Activated naive CD4-positive, alpha-beta T cell treated with anti-CD3 and anti-CD28 coated beads, Interleukin-2, amount 50 U/mL, for 24 hours (primary cell): ENCODE data around the gene SKIDA1.
A peak's percentile ranks its signal among the peaks of the same experiment; 100 is the strongest.

Experiments used
- H3K27ac Mint-ChIP-seq: one replicate; pipeline ENCODE4 v1.8.0; 2021; ENCODE audit warnings: mild to moderate bottlenecking, mixed read lengths
- H3K27me3 Mint-ChIP-seq: one replicate; pipeline ENCODE4 v1.8.0; 2021; ENCODE audit warnings: mixed read lengths
- H3K36me3 Mint-ChIP-seq: one replicate; pipeline ENCODE4 v1.8.0; 2021; ENCODE audit warnings: mixed read lengths
- H3K4me1 Mint-ChIP-seq: one replicate; pipeline ENCODE4 v1.8.0; 2021; ENCODE audit warnings: mixed read lengths
- H3K4me3 Mint-ChIP-seq: one replicate; pipeline ENCODE4 v1.8.0; 2021; ENCODE audit warnings: mild to moderate bottlenecking, mixed read lengths
- H3K9me3 Mint-ChIP-seq: one replicate; pipeline ENCODE4 v1.8.0; 2021; ENCODE audit warnings: mixed read lengths

SKIDA1 gene

GRCh38 chr10:21512573-21513404 is 12.7 kb downstream of the SKIDA1 start:
- peak overlapping the region; percentile 35 for H3K27ac Mint-ChIP-seq
- H3K27me3 Mint-ChIP-seq = peaks cover 50% of the 10 kb centered on the region
- H3K36me3 Mint-ChIP-seq = peaks cover 1% of the 10 kb centered on the region
- peaks cover 9% of the 10 kb centered on the region for H3K4me1 Mint-ChIP-seq
- H3K9me3 Mint-ChIP-seq = no peaks in the 10 kb centered on the region
- H3K4me3 Mint-ChIP-seq = no peak overlapping the region

- H3K27ac Mint-ChIP-seq = no peak overlapping the region
- H3K9me3 Mint-ChIP-seq = no peaks in the 10 kb centered on the region
- peaks cover 4% of the 10 kb centered on the region for H3K4me1 Mint-ChIP-seq
- H3K36me3 Mint-ChIP-seq = no peaks in the 10 kb centered on the region
- peaks cover 47% of the 10 kb centered on the region for H3K27me3 Mint-ChIP-seq
- H3K4me3 Mint-ChIP-seq = no peak overlapping the region
Observed at GRCh38 chr10:21511946-21512572, 13.4 kb downstream of the SKIDA1 start.

GRCh38 chr10:21511095-21511570 is 14.3 kb downstream of the SKIDA1 start:
- no peak overlapping the region for H3K27ac Mint-ChIP-seq
- peaks cover 50% of the 10 kb centered on the region for H3K27me3 Mint-ChIP-seq
- peaks cover 4% of the 10 kb centered on the region for H3K4me1 Mint-ChIP-seq
- no peak overlapping the region for H3K4me3 Mint-ChIP-seq
- H3K9me3 Mint-ChIP-seq = no peaks in the 10 kb centered on the region
- H3K36me3 Mint-ChIP-seq = no peaks in the 10 kb centered on the region

GRCh38 chr10:21510241-21511094 is 15.0 kb downstream of the SKIDA1 start:
- Mint-ChIP-seq H3K9me3 (no peaks in the 10 kb centered on the region), H3K27ac (no peak overlapping the region), H3K27me3 (peaks cover 44% of the 10 kb centered on the region), H3K4me3 (no peak overlapping the region), H3K36me3 (no peaks in the 10 kb centered on the region), H3K4me1 (no peaks in the 10 kb centered on the region)

- no peak overlapping the region for H3K27ac Mint-ChIP-seq
- no peak overlapping the region for H3K4me3 Mint-ChIP-seq
- no peaks in the 10 kb centered on the region for H3K9me3 Mint-ChIP-seq
- no peaks in the 10 kb centered on the region for H3K36me3 Mint-ChIP-seq
- peaks cover 36% of the 10 kb centered on the region for H3K27me3 Mint-ChIP-seq
- H3K4me1 Mint-ChIP-seq = no peaks in the 10 kb centered on the region
Observed at GRCh38 chr10:21509341-21510240, 15.9 kb downstream of the SKIDA1 start.

GRCh38 chr10:21508706-21509331 is 16.7 kb downstream of the SKIDA1 start:
- Mint-ChIP-seq H3K9me3 (no peaks in the 10 kb centered on the region), H3K4me3 (no peak overlapping the region), H3K36me3 (no peaks in the 10 kb centered on the region), H3K27ac (no peak overlapping the region), H3K27me3 (peaks cover 32% of the 10 kb centered on the region), H3K4me1 (no peaks in the 10 kb centered on the region)

GRCh38 chr10:21507150-21507549 is 18.3 kb downstream of the SKIDA1 start:
- no peak overlapping the region for H3K4me3 Mint-ChIP-seq
- H3K27me3 Mint-ChIP-seq = peaks cover 25% of the 10 kb centered on the region
- no peaks in the 10 kb centered on the region for H3K36me3 Mint-ChIP-seq
- H3K27ac Mint-ChIP-seq = no peak overlapping the region
- no peaks in the 10 kb centered on the region for H3K9me3 Mint-ChIP-seq
- H3K4me1 Mint-ChIP-seq = no peaks in the 10 kb centered on the region

- Mint-ChIP-seq H3K4me3 (no peak overlapping the region), H3K9me3 (no peaks in the 10 kb centered on the region), H3K27ac (no peak overlapping the region), H3K4me1 (no peaks in the 10 kb centered on the region), H3K36me3 (no peaks in the 10 kb centered on the region), H3K27me3 (peaks cover 21% of the 10 kb centered on the region)
Observed at GRCh38 chr10:21506351-21506750, 19.1 kb downstream of the SKIDA1 start.

GRCh38 chr10:21505711-21506278 is 19.7 kb downstream of the SKIDA1 start:
- Mint-ChIP-seq H3K9me3 (no peaks in the 10 kb centered on the region), H3K4me1 (no peaks in the 10 kb centered on the region), H3K27ac (no peak overlapping the region), H3K36me3 (no peaks in the 10 kb centered on the region), H3K4me3 (no peak overlapping the region), H3K27me3 (peaks cover 20% of the 10 kb centered on the region)

- Mint-ChIP-seq H3K9me3 (no peaks in the 10 kb centered on the region), H3K27me3 (peaks cover 27% of the 10 kb centered on the region), H3K36me3 (peaks cover 2% of the 10 kb centered on the region), H3K4me3 (no peak overlapping the region), H3K4me1 (peaks cover 4% of the 10 kb centered on the region), H3K27ac (no peak overlapping the region)
Observed at GRCh38 chr10:21503542-21503941, 21.9 kb downstream of the SKIDA1 start.

GRCh38 chr10:21502348-21502740 is 23.1 kb downstream of the SKIDA1 start:
- H3K27ac Mint-ChIP-seq = no peak overlapping the region
- H3K4me3 Mint-ChIP-seq = no peak overlapping the region
- peaks cover 37% of the 10 kb centered on the region for H3K27me3 Mint-ChIP-seq
- H3K36me3 Mint-ChIP-seq = peaks cover 2% of the 10 kb centered on the region
- no peaks in the 10 kb centered on the region for H3K9me3 Mint-ChIP-seq
- H3K4me1 Mint-ChIP-seq = peaks cover 12% of the 10 kb centered on the region

- H3K4me1 Mint-ChIP-seq = peaks cover 13% of the 10 kb centered on the region
- H3K27ac Mint-ChIP-seq = no peak overlapping the region
- H3K9me3 Mint-ChIP-seq = no peaks in the 10 kb centered on the region
- H3K4me3 Mint-ChIP-seq = no peak overlapping the region
- peaks cover 2% of the 10 kb centered on the region for H3K36me3 Mint-ChIP-seq
- H3K27me3 Mint-ChIP-seq = peaks cover 37% of the 10 kb centered on the region
Observed at GRCh38 chr10:21501731-21502347, 23.6 kb downstream of the SKIDA1 start.

GRCh38 chr10:21501091-21501490 is 24.4 kb downstream of the SKIDA1 start:
- Mint-ChIP-seq H3K9me3 (no peaks in the 10 kb centered on the region), H3K27ac (no peak overlapping the region), H3K27me3 (peaks cover 33% of the 10 kb centered on the region), H3K4me1 (peaks cover 13% of the 10 kb centered on the region), H3K36me3 (peaks cover 2% of the 10 kb centered on the region), H3K4me3 (no peak overlapping the region)

GRCh38 chr10:21500578-21500910 is 24.9 kb downstream of the SKIDA1 start:
- peaks cover 14% of the 10 kb centered on the region for H3K4me1 Mint-ChIP-seq
- H3K27me3 Mint-ChIP-seq = peaks cover 32% of the 10 kb centered on the region
- no peak overlapping the region for H3K4me3 Mint-ChIP-seq
- peaks cover 2% of the 10 kb centered on the region for H3K36me3 Mint-ChIP-seq
- no peaks in the 10 kb centered on the region for H3K9me3 Mint-ChIP-seq
- H3K27ac Mint-ChIP-seq = no peak overlapping the region
